HG03520 (cell line): ENCODE results near the gene GTPBP1.

Source experiments
- ATAC-seq: cut with Tn5 transposase; IDR thresholded peaks from one replicate; pipeline ENCODE4 v1.9.1; 2021; ENCODE audit warnings: mild to moderate bottlenecking, moderate library complexity; ENCODE audit not compliant: unreplicated experiment

Gene GTPBP1

DNA sequence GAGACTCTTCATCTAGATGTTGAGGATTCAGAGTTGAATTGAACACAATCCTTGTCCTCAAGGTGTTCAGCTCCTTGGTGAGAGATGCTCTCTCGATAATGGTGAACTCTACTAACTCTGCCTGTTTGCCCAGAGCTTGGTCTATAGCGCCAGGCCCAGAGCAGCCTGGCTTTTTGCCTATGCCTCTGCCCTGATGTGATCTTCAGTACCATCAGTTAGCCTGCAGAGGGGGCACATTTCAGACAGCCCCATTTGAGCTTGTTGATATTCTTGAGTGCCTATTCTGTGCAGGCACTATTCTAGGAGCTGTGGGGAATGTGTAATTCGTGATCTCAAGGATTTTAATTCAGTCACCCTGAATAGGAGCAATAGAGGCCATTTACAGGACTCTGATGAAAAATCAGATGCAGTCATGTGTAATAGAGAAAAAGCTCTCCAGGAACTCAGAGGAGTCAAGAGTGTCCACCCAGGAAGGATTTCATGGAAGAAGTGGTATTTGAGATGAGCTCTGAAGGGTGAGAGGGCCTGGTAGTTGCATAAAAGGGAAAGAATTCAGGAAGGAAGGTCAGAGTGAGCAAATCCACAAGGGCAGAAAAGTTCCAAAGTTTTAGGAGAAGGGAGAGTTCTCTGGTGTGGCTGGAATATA, 19.3 kb downstream of the GTPBP1 start:
- no peak for ATAC-seq

DNA sequence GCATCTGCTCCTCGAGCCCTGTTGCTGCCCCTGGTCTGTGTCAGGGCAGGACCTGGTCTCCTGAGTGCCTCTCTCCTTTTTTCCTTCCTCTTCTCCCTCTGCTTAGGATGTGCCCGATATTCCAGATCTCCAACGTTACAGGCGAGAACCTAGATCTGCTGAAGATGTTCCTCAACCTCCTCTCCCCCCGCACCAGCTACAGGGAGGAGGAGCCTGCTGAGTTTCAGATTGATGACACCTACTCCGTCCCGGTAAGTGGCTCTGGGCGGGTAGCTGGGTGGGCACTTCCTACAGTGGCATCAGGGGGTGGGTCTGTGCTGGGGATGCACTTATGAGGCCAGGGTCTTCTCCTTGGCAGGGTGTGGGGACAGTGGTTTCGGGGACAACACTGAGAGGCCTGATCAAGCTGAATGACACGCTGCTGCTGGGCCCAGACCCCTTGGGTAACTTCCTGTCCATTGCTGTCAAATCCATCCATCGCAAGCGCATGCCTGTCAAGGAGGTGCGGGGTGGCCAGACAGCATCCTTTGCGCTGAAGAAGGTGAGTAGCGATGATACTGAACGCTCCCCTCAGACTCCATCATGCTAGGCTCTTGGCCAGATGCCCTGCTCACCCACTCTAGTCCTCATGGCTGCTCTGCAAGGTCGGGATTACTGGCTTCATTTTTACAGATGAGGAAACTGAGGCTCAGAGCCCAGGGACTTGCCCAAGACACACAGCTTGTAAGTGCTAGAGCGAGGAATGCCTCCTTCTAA, 20.3 kb downstream of the GTPBP1 start:
- ATAC-seq: no peak

DNA sequence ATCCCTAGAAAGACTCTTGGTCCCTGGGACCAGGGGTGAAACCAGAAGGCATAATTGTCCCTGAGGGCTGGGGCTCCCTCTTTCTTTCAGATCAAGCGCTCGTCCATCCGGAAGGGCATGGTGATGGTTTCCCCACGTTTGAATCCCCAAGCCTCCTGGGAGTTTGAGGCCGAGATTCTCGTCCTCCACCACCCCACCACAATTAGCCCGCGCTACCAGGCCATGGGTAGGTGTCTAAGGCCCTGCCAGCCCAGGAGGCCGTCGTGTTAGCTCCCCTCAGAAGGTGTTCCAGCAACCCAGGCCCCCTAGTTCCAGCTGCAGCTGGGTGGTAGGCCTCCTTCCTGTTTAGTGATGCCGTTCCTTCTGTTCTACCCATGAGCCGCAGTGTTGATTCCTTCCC, 21.4 kb downstream of the GTPBP1 start:
- no peak for ATAC-seq

DNA sequence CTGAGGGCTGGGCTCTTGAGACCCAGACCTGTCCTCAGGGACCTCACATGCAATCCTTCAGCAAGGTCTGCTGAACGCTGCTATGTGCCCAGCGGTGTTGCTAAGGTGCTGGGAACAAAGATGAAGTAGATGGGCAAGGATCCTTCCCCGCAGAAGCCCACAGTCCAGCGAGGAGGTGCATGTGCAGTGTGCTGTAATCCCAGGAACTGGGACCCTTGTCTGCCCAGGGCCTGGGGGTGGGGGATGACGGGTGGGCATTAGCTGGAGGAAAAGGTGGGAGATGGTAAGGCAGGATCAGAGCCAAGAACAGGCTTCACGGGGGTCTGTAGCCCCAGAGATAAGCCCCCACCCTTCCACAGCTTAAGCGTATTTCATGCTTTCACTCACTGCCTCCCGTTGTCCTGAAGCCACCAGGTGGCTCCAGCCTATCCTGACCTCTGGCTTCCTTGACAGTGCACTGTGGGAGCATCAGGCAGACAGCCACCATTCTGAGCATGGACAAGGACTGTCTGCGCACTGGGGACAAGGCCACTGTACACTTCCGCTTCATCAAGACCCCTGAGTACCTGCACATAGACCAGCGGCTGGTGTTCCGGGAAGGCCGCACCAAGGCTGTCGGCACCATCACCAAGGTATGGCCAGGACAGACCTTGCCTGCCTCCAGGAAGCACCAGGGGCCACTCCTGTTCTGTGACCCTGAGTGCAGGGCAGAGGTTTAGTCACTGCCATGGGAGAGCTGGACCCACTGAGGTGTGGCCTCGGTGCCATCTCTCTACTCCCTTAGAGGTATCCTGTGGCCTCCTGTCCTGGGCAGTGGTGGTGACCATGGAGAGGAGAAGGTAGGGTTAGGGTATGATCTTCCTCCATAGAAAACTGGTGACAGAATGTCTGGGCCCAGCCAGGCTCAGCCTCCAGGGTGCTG, 22.0 kb downstream of the GTPBP1 start:
- ATAC-seq: no peak

DNA sequence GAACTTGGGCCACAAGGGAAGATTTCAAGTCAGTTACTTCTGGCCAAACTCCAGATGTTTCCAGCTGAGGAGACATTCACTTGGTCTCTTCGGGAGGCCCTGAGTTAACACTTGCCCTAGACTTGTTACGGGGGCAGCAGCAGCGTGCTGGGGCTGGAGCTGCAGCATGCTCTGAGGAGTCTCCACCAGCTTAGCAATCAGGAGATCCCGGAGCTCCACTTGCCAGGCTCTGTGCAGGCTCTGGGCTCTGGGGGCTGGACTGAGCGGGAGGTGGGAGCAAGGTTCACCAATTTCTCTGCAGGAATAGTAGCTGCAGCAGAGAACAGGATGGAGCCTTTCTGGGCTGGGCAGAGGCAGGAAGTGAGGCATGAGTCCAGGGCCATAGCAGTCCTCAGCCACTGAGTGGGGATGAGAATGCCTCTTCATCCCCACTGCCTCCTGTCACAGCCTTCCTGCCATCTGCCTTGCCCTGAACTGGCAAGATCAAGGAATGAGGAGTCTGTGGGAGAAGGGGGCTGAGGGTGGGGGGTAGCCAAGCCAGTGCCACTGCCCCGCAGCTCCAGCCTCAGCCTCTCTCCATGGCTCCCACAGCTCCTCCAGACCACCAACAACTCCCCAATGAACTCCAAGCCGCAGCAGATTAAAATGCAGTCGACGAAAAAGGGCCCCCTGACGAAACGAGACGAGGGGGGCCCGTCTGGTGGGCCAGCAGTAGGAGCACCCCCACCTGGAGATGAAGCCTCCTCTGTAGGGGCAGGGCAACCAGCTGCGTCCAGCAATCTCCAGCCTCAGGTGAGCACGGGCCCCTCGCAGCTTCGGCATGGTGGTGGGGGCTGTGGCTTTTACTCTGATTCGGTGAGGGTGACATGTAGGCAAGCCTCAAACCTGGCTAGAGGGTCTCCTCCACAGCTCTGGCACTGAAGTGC, 23.4 kb downstream of the GTPBP1 start:
- no peak for ATAC-seq

DNA sequence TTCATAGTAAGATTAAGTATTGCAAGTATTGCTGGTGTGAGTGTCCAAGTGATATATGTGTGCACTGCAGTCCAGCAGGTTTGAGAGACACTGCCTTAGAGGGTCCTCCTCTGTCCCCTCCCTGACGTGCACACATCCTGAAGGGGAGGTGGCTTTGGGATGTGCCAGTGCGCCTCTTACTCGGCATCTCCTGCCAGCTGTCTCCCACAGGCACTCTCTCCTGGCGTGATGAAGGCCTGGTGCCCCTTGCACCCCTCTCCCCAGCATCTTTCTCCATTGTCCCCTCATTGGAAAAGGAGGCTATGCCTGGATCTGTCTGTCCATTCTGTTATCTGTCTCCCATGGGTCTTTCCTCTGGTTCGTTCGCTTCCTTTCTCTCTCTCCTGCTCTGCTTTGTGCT, 24.2 kb downstream of the GTPBP1 start:
- ATAC-seq: no peak

DNA sequence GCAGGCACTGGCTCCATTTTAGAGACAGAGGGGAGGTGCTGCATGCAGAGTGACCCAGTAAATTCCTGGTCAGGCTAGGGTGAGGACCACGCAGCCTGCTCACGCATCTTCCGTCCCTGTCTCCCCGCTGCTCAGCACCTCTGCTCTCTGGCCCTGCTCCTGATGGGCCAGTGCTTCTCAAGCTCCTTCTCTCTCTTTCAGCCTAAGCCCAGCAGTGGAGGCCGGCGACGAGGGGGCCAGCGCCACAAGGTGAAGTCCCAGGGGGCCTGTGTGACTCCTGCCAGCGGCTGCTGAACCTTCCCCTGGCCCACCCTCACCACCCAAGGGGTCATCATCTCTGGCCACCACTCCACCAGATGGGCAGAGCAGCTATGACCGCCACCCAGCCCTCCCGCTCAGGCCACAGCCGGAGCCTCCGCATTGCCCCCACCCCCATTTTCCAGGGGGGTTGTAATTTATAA, 24.7 kb downstream of the GTPBP1 start:
- no peak for ATAC-seq

DNA sequence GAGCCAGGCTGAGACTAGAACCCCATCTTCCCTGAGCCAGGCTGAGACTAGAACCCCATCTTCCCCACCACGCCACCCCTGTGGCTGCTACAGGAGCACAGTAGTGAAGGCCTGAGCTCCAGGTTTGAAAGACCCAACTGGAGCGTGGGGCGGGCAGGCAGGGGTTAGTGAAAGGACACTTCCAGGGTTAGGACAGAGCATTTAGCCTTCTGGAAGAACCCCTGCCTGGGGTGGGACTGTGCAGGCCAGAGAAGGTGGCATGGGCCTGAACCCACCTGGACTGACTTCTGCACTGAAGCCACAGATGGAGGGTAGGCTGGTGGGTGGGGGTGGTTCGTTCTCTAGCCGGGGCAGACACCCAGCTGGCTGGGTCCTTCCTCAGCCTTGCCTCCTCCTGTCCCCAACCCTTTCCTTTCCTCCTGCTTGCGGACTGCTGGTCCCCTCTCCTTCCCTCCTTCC, 26.0 kb downstream of the GTPBP1 start:
- ATAC-seq: no peak

DNA sequence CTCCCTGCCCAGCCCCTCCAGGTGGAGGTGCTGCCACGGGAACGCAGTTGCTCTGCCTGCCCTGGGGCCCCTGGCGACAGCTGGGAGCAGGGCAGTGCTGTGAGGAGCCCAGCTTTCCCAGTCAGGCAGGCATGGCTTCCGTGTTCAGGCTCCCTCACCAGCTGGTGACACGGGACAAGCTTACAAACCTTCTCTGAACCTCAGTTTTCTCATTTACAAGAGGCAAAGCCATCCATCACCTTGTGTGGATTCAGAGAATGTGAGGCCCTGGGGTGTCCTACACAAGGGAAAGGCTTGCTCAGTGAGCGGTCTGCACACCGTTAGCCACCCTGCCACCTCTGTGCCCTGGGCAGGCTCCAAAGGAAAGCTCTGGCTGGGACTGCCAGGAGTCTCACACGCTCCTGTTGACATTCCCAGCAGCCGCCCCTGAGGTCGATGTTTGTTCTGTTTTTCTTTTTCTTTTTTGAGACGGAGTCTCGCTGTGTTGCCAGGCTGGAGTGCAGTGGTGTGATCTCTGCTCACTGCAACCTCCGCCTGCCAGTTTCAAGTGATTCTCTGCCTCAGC, 26.6 kb downstream of the GTPBP1 start:
- ATAC-seq: no peak

DNA sequence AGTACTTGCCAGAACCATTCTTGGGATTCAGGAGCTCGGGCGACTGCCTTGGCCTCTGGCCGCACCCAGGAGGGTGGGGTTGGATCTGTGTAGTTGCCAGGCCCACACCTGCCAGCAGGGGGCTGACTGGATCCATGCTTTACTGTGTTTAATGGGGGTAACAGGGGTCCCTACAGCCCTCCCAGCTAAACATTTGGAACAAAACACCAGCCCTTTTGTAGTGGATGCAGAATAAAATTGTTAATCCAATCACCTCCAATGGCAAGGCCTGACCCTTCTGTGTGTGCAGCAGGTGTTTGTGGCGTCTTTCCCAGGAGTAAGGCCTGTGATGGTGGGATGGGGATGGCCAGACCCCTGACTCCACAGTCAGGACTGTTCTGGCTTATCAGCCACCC, 27.6 kb downstream of the GTPBP1 start:
- no peak for ATAC-seq

DNA sequence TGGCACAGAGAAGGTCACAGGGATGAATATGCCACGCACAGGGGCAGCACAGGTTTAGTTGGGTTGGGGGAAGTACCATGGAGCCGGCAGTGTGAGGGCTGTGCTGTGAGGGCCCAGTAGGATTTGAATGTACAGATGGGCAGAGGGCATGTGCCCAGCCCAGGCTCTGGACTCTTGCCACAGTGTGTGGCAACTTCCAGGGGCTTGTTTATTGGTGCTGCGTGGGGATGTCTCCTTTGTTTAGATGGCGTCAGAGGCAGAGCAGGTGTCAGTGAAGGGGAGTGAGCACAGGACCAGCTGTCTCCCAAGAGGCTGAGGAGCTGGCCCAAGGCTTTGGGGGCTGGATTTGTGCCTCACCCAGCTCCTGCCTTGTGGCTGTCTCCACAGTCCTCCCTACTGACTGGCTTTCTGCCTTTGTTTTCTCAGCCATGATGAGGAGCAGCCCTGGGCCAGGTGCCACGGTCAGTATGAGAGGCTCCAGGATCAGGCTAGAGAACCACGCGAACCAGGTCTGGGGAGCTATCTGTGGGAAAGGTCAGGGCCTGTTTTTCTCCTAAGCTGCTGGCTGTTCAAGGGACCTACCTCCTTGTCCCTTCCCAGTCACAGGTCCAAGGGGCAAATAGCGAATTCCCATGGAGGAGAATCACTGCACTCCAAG, 28.1 kb downstream of the GTPBP1 start:
- no peak for ATAC-seq

DNA sequence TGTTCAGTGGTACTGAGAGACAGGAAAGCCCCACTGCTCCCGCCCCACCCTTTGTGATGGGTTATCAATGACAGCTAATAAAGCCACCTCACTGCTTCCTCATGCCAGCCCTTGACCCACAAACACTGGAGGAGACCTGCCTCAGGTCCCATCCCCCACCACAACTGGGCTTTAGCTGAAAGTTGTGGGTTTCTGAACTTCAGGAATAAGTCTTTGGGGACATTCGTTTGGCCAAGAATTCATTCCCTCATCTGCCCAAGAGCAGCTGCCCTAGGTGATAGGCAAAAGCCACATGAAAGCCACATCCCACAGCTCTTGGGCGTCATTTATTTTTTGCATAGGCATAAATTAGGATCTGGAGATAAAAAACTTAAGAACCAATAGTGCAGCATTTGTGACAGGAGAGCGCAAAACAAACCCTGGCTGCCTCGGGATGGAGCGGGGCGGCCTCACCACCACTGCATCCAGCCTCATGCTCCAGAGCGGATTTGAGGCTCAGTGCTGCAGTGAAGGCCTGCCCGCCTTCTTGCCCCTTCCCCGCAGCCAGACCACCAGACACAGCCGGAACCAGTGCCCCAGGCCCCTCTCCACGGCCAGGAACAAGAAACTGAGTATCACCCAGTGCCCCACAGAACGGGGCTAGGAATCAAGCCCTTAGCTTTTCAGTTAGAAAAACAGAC, 28.8 kb downstream of the GTPBP1 start:
- ATAC-seq: no peak

DNA sequence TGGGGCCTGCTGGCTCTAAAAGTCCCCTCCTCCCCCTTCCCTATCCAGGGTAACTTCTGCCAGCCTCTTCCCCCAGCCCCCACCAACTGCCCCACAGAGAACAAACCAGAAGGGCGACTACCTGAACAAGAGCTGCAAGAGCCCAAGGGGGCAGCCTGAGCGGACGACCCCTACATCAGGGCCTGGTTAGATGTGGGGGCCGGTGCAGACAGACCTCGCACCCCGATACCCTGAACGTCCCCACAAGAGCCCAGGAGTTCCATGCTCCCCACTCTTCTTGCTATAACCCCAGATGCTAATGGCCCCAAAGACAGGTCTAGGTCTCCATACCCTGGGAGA, 29.4 kb downstream of the GTPBP1 start:
- no peak for ATAC-seq

DNA sequence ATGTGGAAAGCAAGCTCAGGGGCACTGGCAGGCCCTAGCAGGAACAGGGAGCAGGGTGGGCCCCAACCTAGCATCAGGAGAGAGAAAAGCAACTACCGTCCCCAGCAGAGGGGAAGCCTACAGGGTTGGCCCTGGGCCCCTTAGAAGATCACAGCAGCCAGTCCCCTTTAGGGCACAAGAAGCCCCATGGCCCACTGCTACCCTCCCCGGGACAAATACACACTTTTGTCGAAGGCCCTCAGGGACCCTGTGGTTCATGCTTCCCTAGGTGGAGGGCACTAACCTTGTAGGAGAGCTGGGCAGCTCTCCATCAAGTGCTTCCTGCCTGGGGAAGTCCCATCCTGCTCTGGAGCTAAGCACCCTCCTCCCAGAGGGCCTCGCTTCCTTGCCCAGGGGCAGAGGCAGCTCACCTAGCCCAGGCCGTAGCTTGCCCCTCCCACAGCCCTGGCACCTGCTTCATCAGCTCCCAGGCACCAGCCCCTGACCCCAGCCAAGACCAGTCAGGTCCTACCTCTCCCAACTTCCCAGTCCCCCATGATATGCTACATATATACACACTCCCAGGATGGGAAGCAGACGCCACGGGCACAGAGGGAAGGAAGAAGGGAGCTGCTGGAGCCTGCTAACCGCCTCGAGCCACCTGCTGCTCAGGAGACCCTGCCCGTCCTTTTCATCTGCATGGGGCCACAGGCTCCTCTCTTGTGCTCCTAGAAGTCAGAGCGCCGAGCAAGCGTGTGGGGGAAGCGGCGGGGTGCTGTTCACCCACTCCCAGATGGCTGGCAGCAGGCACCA, 29.9 kb downstream of the GTPBP1 start:
- no peak for ATAC-seq

DNA sequence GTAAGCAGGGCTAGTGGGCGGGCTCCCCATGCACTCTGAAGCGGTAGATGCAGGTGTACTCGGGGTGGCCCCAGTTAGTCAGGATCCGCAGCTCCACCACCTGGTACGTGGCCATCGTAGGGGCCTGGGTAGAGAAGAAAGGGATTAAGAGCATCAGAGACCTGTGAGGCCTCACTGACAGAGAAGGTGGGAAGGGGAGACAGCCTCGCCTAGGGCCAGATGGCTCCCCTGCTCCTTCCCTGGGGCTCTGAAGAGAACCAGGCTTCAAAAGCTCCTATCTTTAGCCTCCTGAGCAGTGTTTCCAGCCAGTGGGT, 30.5 kb downstream of the GTPBP1 start:
- ATAC-seq: no peak

DNA sequence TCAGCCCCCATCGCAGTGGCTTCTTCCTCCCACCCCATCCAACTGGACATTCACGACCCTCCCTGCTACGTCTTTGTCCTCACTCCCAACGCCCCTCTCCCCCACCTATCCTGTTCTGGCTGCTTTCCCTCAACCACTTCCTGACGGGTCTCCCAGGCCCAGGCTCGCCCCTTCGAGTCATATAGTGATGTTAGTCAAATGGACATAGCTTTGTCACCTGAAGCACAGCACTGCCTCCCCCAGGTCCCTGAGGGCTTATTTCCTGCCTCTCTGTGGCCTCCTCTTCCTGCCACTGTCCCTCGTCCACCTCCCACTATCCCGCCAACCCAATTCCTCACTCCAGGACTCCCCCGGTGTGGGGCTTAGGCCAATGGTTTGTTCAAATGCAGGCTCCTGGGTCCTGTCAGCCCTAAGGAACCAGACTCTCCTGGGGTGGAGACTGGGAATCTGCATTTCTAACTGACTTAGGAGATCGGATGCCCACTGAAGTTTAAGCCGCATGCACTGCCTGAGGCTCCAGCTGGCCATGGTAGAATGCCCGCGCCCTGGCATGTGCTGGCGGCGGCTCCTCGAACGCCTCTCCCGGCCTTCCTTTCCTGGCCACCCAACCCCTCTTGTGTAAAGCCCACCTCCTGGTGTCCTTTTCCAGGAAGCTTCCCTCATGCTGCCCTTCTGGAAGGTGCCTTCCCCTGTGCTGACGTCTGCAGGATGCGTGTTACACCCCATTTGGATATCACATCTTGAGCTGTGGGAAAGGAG, 31.7 kb downstream of the GTPBP1 start:
- no peak for ATAC-seq

DNA sequence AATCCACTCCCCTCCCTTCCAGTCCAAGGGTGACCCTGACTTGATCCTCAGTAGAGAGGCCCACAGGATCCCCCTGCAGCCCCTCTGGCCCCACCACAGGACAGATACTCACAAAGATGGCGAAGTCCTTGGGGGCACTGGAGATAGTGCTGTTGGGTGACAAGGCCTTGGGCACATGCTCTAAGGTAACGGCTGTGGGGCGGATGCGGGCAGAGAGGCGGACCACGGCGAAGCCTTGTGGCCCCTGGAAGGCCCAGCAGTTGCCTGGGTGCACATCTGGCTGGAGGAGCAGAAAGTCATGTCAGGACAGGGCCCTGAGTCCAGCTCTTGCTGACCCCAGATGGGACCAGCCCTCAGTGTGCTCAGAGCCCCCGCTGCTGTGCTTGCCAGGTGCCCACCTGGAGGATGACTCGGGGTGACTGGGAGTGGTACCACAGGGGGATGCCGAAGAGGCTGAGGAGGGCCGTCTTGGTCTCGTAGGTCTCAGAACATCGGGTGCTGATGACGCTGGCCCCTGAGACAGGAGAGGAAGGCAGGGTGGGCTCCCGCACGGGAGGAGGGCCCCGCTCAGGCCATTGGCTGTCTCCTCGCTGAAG, 32.8 kb downstream of the GTPBP1 start:
- no peak for ATAC-seq
